GM23248 (cell line): Measurements from ENCODE around the gene NAV2.
A peak's percentile ranks its signal among the peaks of the same experiment; 100 is the strongest.

Experiments
- EZH2 ChIP-seq: fragments of 200-600 bp; sonication (generic); IDR thresholded peaks from 2 replicates; pipeline ENCODE4 v1.6.1; 2018; ENCODE audit warnings: antibody characterized with exemption, mild to moderate bottlenecking; ENCODE audit not compliant: insufficient read depth, poor library complexity, severe bottlenecking
- EZH2phosphoT487 ChIP-seq: fragments of 200-600 bp; sonication (generic); IDR thresholded peaks from 2 replicates; pipeline ENCODE4 v1.6.1; 2018; ENCODE audit warnings: antibody characterized with exemption, moderate library complexity, mild to moderate bottlenecking, low read depth; ENCODE audit not compliant: insufficient read depth

- TF ChIP-seq EZH2 (no peak), EZH2phosphoT487 (peak; percentile 76; the same call in 1 of the 2 replicates)
Observed at GRCh38 chr11:19698493-19699292, 13.9 kb upstream of the NAV2 start.
